HG02938 (cell line): ENCODE data around the gene NOS2.

Source experiments
- ATAC-seq: cut with Tn5 transposase; IDR thresholded peaks from one replicate; pipeline ENCODE4 v1.9.1; 2021; ENCODE audit warnings: mild to moderate bottlenecking, moderate library complexity; ENCODE audit not compliant: unreplicated experiment

Gene NOS2

DNA sequence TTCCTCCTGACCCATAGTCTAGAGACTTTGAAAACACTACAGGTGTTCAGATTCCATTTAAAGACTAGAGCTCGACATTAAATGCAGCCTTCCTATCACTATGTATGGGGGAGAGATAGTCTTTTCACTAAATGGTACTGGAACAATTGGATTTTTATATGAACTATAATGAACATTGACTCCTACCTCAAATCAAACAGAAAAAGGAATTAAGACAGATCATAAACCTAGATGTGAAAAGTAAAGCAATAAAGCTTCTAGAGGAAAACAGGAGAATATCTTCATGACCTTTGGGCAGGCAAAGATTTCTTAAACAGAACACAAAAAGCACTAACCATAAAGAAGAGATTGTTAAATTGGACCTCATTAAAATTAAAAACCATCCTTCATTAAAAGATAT, 18.8 kb upstream of the NOS2 start:
- ATAC-seq = no peak

- ATAC-seq = no peak
Observed at GRCh38 chr17:27818401-27819105, 18.2 kb upstream of the NOS2 start.

DNA sequence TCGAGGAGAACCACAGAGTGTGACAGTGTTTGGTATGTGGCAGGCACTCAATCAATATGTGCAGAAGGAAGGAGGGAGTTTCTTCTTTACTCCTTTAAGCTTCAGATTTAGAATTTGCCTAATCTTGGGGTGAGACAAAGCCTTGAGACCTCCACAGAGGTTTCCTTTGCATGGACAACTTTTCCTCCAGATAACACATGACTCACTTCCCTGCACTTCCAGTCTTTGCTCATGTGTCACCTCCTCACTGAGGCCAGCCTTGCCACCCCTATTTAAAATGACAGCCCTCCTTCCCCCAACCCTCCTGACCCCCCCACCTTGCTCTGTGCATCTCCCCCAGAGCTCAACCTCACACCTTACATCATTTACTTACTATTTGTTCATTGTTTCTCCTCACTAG, 17.4 kb upstream of the NOS2 start:
- ATAC-seq = no peak

DNA sequence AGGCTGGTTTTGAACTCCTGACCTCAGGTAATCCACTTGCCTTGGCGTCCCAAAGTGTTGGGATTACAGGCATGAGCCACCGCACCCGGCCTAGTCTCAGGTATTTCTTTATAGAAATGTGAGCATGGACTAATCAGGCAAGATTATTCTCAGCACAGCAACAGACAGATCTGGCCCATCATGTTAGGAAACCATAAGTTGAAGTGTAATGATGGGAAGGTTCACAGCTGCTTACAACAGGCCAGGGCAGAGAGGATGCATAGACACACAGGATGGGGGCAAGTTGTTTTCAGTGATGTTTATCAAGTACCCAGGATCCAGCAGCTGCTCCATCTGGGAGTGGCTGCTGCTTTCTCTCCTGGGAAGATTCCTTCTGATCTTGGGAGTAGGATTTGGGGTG, 16.6 kb upstream of the NOS2 start:
- ATAC-seq = no peak

DNA sequence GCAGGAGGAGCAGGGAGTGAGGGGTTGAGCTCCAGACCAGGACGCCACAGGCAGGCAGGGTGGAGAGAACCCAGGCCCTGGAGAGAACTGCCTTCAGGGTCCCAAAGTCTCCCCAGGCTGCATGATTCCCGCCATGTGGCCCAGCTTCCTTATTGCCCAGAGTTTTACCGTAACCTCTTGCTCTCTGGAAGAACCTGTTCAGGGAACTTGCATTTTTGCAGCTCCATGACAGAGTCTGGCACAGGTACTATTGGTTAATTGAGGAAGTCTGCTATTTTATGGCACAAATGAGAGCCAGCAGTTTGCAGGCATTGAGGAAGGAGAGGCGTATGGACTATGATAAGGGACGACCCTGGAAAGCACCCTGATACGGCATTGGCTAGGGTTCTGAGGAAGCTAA, 11.6 kb upstream of the NOS2 start:
- ATAC-seq = no peak

DNA sequence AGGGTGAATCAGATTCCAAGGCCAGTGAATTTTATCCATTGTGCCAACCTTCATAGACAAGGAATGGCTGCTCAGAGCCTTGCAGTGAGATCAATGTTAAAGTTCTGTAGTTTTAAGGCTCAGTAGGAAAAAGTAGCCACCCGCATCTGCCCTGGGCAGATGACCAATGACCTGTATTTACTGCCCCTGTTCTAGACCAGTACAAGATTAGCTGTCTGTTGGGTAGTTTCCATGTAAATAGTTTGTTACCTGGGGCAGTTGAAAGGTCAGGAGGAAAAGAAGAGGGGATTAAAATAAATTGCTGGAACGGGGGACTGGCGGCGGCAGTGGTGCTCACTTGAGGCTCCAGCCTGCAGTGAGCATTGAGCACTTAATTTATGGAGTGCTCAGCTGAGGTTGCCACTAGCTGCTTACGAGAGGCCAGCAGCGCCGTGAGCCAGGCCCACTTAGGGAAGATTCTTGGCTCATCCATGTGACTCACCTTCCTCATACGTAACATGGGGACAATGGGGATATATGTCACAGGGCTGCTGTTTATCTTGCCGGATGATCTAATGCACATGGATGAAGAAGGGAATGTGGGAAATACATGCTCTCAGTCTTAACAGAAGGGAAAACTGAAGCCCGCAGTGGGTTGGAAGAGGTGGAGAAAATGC, 10.7 kb upstream of the NOS2 start:
- ATAC-seq = no peak

- peak; percentile 45 for ATAC-seq
Observed at GRCh38 chr17:27810211-27810901, 10.0 kb upstream of the NOS2 start.

GRCh38 chr17:27809555-27809954, 9.2 kb upstream of the NOS2 start:
- no peak for ATAC-seq

DNA sequence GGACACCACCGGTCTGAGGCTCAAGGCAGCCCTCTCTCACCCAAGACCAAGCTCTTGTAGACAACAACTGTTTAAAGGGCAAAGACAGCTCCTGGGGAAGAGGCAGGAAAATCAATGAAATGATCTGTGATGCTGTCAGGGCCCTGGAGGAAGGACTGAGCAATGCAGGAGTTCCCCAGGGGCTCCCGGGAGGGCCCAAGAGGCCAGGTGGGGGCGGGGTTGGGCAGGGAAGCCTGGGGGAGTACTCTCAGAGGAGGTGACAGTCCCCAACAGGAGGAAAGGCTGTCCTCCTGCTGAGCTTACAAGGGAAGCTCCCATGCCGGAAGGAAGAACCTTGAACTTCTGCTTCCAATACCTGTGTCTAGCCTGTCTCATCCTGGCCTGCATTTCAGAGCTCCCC, 8.3 kb upstream of the NOS2 start:
- ATAC-seq = no peak

DNA sequence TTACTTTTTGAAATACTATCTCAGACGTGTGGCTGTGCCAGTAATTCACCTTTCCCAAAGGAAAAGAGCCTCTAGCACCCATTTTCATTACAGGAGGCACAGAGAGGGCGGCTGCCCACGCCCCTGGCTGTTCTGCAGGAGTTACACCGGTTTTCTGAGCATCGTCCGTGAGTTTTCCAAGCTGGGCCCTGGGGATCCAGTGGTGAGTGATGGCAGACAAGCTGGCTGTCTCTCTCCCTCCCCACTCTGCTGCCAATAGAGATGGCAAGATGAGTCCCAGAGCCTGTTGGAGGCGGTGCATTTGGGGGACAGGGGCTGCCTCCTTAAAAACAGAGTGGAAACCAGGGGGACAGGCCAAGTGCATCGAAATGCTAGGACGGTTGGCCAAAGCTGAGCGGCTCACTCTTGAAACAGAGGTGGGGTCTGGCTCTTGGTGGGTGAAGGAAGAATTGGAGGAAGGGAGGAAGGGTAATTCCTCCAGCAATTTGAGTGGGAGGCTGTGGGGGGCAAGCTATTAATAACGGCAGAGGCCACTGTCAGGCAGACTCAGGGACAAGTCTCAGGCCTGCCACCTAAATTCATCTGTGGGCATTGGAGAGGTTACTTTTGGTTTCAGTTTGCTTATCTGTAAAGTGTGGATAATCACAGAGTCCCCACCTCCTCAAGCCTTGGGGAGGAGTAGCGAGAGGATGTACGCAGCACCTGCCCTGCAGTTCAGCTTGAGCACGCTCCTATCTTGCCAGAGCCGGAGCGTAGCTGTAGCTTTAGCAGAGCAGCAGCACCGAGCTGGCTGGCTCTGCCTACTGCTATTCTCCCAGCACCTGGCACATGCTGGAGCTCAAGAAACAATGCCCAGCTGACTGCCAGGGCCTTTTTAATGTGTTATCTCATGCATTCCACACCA, 7.5 kb upstream of the NOS2 start:
- ATAC-seq = peak; percentile 48

DNA sequence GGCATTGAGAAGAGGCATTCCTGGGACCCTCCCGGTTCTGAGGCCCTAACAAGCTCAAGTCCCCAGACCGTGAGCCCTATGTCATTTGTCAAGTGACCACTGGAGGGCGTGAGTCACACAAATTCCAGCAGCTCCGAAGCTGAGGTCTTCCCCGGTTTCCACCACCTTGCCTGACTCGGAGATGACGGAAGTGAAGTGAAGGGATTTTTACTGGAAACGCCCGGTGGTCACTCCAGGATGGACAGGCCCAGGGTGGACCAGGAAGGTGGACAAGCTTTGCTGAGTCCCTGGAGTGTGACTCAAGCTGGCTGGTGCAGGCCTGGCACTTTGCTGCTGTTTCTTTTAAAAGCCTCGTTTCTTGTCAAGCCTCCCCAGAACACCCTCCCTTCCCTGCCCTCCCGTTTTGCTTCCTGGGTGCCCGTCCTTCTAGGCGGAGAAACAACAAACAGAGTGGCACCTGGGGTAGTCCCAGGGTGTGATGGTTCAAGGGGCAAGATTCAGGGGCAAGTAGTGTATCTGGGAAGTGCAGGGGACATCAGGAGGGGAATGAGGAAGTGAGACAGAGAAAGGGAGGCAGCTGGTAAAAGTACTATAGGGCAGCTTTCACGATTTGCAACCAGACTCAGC, 5.3 kb upstream of the NOS2 start:
- ATAC-seq = peak; percentile 47

GRCh38 chr17:27804113-27804512, 3.8 kb upstream of the NOS2 start:
- ATAC-seq = no peak

- ATAC-seq = no peak
Observed at GRCh38 chr17:27802962-27803680, 2.8 kb upstream of the NOS2 start.

- ATAC-seq = no peak
Observed at GRCh38 chr17:27802033-27802432, 1.7 kb upstream of the NOS2 start.

GRCh38 chr17:27798376-27798775, 2.0 kb downstream of the NOS2 start:
- ATAC-seq = no peak

DNA sequence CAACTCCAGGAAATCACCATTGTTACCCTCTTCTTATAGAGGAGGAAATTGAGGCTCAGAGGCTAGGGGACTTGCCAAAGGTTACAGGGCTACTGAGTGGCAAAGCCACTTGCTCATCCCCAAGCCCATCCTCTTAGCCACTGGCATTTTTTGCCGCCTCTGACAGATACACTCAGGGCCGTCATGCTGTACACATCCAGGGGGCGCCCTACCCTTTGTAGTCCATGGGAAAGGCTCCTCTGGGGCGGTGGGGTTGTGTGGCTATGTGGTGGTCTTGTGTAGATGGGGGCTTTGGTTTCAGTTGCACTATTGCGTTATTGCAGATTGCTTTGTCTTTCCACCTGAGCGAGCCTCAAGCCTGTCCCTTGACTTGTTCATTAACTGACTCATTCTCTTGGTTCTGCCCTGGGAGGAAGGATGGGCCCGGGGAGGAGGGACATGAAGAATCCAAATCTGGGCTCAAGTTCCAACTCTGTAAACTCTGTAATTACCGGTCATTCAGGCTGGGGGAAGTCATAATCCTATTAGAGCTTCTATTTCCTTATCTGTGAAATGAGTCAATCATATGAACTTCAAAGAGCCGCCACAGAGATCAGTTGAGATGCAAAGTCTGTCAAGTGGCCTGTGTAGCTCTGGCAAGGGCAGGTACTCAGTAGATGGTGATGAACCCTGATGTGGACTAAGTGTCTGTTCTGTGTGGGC, 2.8 kb downstream of the NOS2 start:
- no peak for ATAC-seq

DNA sequence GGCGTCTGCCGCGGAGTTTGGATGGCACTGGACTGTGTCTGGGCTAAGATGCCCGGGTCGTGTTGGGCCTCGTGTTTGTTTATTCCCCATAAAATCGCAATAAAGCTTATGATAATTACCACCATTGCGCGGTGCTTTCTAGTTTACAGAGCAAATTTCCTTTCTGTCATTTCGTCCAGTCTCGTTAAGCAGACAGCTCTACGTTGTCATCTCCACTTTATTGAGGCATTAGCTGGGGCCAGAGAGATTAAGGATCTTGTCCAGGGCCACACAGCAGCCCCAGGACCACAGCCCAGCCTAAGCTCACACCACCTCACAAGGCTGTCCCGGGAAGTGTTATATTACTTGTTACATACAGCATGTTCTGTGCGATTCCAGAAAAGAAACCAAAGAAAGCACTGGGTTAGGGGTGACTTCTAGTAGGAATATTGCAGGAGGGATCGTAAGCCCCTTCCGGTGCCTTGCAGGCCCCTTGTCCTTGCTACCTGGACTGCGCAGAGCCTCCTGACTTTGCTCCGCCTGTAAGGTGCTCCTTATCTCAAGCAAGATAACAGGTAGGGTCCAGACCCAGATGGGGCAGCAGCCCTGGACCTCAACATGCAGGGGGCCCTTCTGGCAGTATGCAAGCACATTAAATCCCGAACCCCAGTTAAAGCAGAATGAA, 6.3 kb downstream of the NOS2 start:
- no peak for ATAC-seq

DNA sequence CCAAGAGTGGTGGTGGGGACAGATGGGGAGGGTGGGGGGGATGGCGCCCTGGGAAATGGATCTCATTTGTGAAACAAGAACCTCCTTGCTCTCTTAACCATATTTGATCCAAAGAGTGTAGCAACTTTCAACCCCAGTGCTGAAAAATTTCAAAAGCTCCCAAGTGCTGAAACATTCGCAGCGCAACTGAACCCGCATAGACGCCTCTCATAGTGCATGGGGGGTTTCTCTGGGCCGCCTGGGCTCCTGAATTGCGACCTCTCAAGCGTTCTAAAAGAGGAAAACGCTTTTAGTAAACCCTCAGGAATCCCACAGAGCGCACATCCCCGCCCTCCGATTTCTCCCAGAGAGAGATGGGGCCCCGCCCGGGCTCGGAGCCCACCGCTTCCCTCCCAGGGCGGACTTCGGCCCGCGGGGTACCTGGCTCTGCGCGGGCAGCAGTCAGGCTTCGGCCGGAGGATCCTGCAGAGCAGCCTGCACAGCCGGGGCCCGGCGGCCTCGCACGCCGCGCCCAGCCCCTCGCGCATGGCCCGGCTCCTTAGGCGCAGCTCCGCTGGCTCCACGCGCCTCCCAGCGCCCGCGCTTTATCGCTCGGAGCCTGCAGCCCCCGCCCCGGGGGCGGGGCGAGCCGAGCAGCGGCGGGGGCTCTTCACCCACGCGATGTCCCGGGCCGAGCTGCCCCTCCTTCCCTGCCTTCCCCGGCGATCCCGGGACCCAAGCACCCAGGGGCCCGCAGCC, 7.0 kb downstream of the NOS2 start:
- no peak for ATAC-seq
